Stimulated activated CD4-positive, alpha-beta T cell treated with anti-CD3 and anti-CD28 coated beads, Interleukin-15, amount 100 ng/mL, for 1 hour (primary cell): ENCODE results near the gene SETBP1.

Experiments used
- DNase-seq, 2 donors: peaks; one replicate each; pipeline ENCODE4 v3.0.0-alpha.2; 2020; ENCODE audit warnings: low read depth in 1 of 2, low spot score in 1 of 2

The SETBP1 gene

GRCh38 chr18:44758861-44759631 is 78.4 kb downstream of the SETBP1 start:
- no peak for DNase-seq

GRCh38 chr18:44759925-44760342 is 79.2 kb downstream of the SETBP1 start:
- no peak for DNase-seq

- DNase-seq, result no peak
Measured at GRCh38 chr18:44761812-44762211, 81.1 kb downstream of the SETBP1 start.

GRCh38 chr18:44763327-44763726 is 82.6 kb downstream of the SETBP1 start:
- DNase-seq, result no peak

- DNase-seq, result no peak
Measured at GRCh38 chr18:44764863-44765262, 84.2 kb downstream of the SETBP1 start.

GRCh38 chr18:44765456-44765855 is 84.8 kb downstream of the SETBP1 start:
- DNase-seq, result no peak

- DNase-seq, result no peak
Measured at GRCh38 chr18:44766450-44766849, 85.8 kb downstream of the SETBP1 start.

GRCh38 chr18:44767807-44768206 is 87.1 kb downstream of the SETBP1 start:
- no peak for DNase-seq

- DNase-seq, result no peak
Measured at GRCh38 chr18:44770641-44771040, 90.0 kb downstream of the SETBP1 start.

- DNase-seq, result no peak
Measured at GRCh38 chr18:44771572-44771955, 90.9 kb downstream of the SETBP1 start.

GRCh38 chr18:44771956-44772917 is 91.5 kb downstream of the SETBP1 start:
- no peak for DNase-seq

GRCh38 chr18:44773640-44774155 is 93.0 kb downstream of the SETBP1 start:
- DNase-seq, result no peak

- DNase-seq, result no peak
Measured at GRCh38 chr18:44774191-44774590, 93.5 kb downstream of the SETBP1 start.

GRCh38 chr18:44777457-44778192 is 96.9 kb downstream of the SETBP1 start:
- no peak for DNase-seq

GRCh38 chr18:44778788-44779187 is 98.1 kb downstream of the SETBP1 start:
- DNase-seq, result no peak

- DNase-seq, result no peak
Measured at GRCh38 chr18:44779753-44780292, 99.1 kb downstream of the SETBP1 start.

GRCh38 chr18:44781886-44782285 is 101.2 kb downstream of the SETBP1 start:
- DNase-seq, result no peak

- DNase-seq, result no peak
Measured at GRCh38 chr18:44782617-44783016, 101.9 kb downstream of the SETBP1 start.

GRCh38 chr18:44783371-44783770 is 102.7 kb downstream of the SETBP1 start:
- DNase-seq, result no peak

- no peak for DNase-seq
Measured at GRCh38 chr18:44786257-44786656, 105.6 kb downstream of the SETBP1 start.

- DNase-seq, result no peak
Measured at GRCh38 chr18:44786688-44787087, 106.0 kb downstream of the SETBP1 start.
